HL-60 (cell line): ENCODE results near the gene DOCK6.

Source experiments
- DNase-seq, 2 experiments: peaks; one replicate each; pipeline ENCODE4 v3.0.0-alpha.2; 2010 to 2020; ENCODE audit warnings: low read depth in 1 of 2, low spot score in 1 of 2
- H3K27ac ChIP-seq: fragments of 250-450 bp; sonication (Bioruptor Pico); replicated peaks from 2 replicates; pipeline ENCODE4 v1.5.1; 2020; ENCODE audit warnings: mild to moderate bottlenecking, moderate library complexity
- H3K27me3 ChIP-seq: fragments of 250-450 bp; sonication (Bioruptor Pico); 2 replicates; pipeline ENCODE4 v1.5.1; 2021; ENCODE audit warnings: mild to moderate bottlenecking, moderate library complexity; ENCODE audit not compliant: insufficient read depth, poor library complexity, severe bottlenecking
- H3K4me3 ChIP-seq: replicated peaks from 2 replicates; pipeline ENCODE4 v1.5.1; 2011; ENCODE audit warnings: mild to moderate bottlenecking, control low read depth, low read length; ENCODE audit not compliant: insufficient read depth
- GABPA ChIP-seq: IDR thresholded peaks from 2 replicates; pipeline ENCODE4 v1.6.1; 2012; ENCODE audit warnings: low read depth
- POLR2AphosphoS5 ChIP-seq: IDR thresholded peaks from 2 replicates; pipeline ENCODE4 v1.6.1; 2012; ENCODE audit warnings: low read depth
- REST ChIP-seq: IDR thresholded peaks from 2 replicates; pipeline ENCODE4 v1.6.1; 2012; ENCODE audit warnings: low read depth; ENCODE audit not compliant: insufficient replicate concordance
- SPI1 ChIP-seq: IDR thresholded peaks from 2 replicates; pipeline ENCODE4 v1.6.1; 2012; ENCODE audit warnings: low read depth, mild to moderate bottlenecking, borderline replicate concordance
- TF ChIP-seq, protein P1 (sequence below): IDR thresholded peaks from one replicate; pipeline ENCODE4 v1.5.1; 2011; ENCODE audit warnings: low read length, control low read depth, inconsistent platforms; ENCODE audit not compliant: insufficient read depth

DOCK6 gene

DNA sequence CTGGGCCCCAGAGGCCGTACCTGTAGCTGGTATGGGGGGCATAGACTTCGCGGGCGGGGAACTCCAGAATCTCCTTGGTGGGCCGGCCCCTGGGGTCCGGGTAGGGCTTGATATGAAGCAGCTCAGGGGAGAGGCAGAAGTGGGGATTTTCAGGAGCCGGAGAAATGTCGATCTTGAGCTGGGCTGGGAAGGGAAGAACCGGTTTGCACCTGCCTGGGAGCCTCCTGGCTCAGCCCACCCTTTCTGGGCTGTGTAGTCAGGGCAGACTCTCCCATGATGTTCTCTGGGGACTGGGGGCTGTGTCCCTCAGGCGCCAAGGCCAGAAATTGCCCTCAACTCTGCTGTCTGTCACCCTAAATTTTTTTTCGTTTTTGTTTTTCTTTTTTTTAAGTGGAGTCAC lies 20.3 kb downstream of the DOCK6 start:
- no peak for DNase-seq
- TF ChIP-seq GABPA (no peak), SPI1 (no peak), REST (no peak), POLR2AphosphoS5 (no peak)
- TF ChIP-seq, protein P1, sequence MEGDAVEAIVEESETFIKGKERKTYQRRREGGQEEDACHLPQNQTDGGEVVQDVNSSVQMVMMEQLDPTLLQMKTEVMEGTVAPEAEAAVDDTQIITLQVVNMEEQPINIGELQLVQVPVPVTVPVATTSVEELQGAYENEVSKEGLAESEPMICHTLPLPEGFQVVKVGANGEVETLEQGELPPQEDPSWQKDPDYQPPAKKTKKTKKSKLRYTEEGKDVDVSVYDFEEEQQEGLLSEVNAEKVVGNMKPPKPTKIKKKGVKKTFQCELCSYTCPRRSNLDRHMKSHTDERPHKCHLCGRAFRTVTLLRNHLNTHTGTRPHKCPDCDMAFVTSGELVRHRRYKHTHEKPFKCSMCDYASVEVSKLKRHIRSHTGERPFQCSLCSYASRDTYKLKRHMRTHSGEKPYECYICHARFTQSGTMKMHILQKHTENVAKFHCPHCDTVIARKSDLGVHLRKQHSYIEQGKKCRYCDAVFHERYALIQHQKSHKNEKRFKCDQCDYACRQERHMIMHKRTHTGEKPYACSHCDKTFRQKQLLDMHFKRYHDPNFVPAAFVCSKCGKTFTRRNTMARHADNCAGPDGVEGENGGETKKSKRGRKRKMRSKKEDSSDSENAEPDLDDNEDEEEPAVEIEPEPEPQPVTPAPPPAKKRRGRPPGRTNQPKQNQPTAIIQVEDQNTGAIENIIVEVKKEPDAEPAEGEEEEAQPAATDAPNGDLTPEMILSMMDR: no peak
- no peak overlapping the region for H3K27ac ChIP-seq
- H3K4me3 ChIP-seq: no peak overlapping the region
- no peaks in the 10 kb centered on the region for H3K27me3 ChIP-seq

DNA sequence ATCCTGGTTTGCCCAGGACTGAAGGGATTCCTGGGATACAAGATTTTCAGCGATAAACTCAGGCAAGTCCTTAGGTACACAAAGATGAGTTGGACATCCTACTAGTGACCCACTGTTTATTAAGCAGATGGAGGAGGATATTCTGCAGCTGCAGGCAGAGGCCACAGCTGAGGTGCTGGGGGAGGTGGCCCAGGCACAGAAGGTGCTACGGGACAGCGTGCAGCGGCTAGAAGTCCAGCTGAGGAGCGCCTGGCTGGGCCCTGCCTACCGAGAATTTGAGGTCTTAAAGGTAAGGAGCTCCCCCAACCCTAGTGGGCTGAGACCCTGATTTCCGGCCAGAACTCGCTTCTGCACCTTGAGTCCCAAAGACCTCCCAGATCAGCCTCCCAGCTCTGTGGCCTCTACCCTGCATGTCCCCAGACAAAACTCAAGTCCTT lies 22.3 kb downstream of the DOCK6 start:
- TF ChIP-seq, protein P1: no peak
- TF ChIP-seq REST (no peak), GABPA (no peak), SPI1 (no peak), POLR2AphosphoS5 (no peak)
- no peaks in the 10 kb centered on the region for H3K27me3 ChIP-seq
- H3K27ac ChIP-seq: no peak overlapping the region
- DNase-seq: no peak
- no peak overlapping the region for H3K4me3 ChIP-seq

DNA sequence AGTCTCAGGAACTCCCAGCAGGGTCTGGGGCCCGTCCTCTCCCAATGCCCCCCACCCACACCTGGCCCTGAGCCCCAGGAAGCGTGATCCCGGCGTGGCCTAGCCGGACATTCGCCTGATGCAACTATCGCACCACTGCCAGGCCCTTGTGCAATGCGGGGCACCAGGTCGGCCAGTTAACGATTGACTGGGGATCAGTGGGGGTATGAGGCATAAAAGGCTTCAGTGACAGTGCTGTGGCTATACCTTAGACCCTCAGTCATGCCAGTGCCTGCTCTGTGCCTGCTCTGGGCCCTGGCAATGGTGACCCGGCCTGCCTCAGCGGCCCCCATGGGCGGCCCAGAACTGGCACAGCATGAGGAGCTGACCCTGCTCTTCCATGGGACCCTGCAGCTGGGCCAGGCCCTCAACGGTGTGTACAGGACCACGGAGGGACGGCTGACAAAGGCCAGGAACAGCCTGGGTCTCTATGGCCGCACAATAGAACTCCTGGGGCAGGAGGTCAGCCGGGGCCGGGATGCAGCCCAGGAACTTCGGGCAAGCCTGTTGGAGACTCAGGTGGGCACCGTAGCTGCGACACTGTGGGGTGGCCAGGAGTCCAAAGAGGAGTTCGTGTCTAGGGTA lies 22.8 kb downstream of the DOCK6 start, which contains the start of gene ANGPTL8:
ANGPTL8 (plus strand) TSS at position 243 of the 624 bp plus-strand sequence; CDS start at position 262, 19 bp downstream.
- Histone ChIP-seq H3K27me3 (no peaks in the 10 kb centered on the region), H3K4me3 (no peak within 1 kb of the TSS), H3K27ac (no peak within 1 kb of the TSS)
- DNase-seq: no peak
- no peak for TF ChIP-seq POLR2AphosphoS5
- TF ChIP-seq SPI1: no peak
- TF ChIP-seq, protein P1: no peak
- no peak for TF ChIP-seq REST
- TF ChIP-seq GABPA: no peak
